ENCODE data around the gene SLC9A3.

SLC9A3 gene

GRCh38 chr5:505951-506525, 18.2 kb downstream of the SLC9A3 start:
- Histone ChIP-seq H3K36me3 (ENCODE audit: low read depth) (no peaks in the 10 kb centered on the region), H3K4me1 (ENCODE audit: insufficient read depth, poor library complexity, severe bottlenecking) (no peaks in the 10 kb centered on the region), H3K27ac (ENCODE audit: poor library complexity, severe bottlenecking) (no peak overlapping the region), H3K27me3 (ENCODE audit: insufficient read depth, poor library complexity, severe bottlenecking) (peaks cover 48% of the 10 kb centered on the region), H3K4me3 (ENCODE audit: severe bottlenecking) (no peak overlapping the region), H3K9me3 (ENCODE audit: severe bottlenecking) (no peaks in the 10 kb centered on the region)
- TF ChIP-seq CTCF (IDR thresholded peaks at IDR 0.05; ENCODE audit: poor library complexity, severe bottlenecking): no peak
- ATAC-seq (ENCODE audit: low read depth): no peak
- no peak for DNase-seq (ENCODE audit: low spot score)

GRCh38 chr5:504326-505154, 19.7 kb downstream of the SLC9A3 start:
- DNase-seq (ENCODE audit: low spot score): no peak
- TF ChIP-seq CTCF (IDR thresholded peaks at IDR 0.05; ENCODE audit: poor library complexity, severe bottlenecking): no peak
- Histone ChIP-seq H3K4me3 (ENCODE audit: severe bottlenecking) (no peak overlapping the region), H3K27me3 (ENCODE audit: insufficient read depth, poor library complexity, severe bottlenecking) (peaks cover 41% of the 10 kb centered on the region), H3K9me3 (ENCODE audit: severe bottlenecking) (no peaks in the 10 kb centered on the region), H3K4me1 (ENCODE audit: insufficient read depth, poor library complexity, severe bottlenecking) (no peaks in the 10 kb centered on the region), H3K27ac (ENCODE audit: poor library complexity, severe bottlenecking) (no peak overlapping the region), H3K36me3 (ENCODE audit: low read depth) (no peaks in the 10 kb centered on the region)
- no peak for ATAC-seq (ENCODE audit: low read depth)

GRCh38 chr5:502325-503079, 21.7 kb downstream of the SLC9A3 start:
- ATAC-seq (ENCODE audit: low read depth): no peak
- H3K9me3 ChIP-seq (ENCODE audit: severe bottlenecking): no peaks in the 10 kb centered on the region
- DNase-seq (ENCODE audit: low spot score): no peak
- TF ChIP-seq CTCF (IDR thresholded peaks at IDR 0.05; ENCODE audit: poor library complexity, severe bottlenecking): no peak
- H3K27me3 ChIP-seq (ENCODE audit: insufficient read depth, poor library complexity, severe bottlenecking): peaks cover 56% of the 10 kb centered on the region
- no peaks in the 10 kb centered on the region for H3K4me1 ChIP-seq (ENCODE audit: insufficient read depth, poor library complexity, severe bottlenecking)
- H3K36me3 ChIP-seq (ENCODE audit: low read depth): no peaks in the 10 kb centered on the region
- H3K27ac ChIP-seq (ENCODE audit: poor library complexity, severe bottlenecking): no peak overlapping the region
- no peak overlapping the region for H3K4me3 ChIP-seq (ENCODE audit: severe bottlenecking)

- no peak for TF ChIP-seq CTCF (IDR thresholded peaks at IDR 0.05; ENCODE audit: poor library complexity, severe bottlenecking)
- DNase-seq (ENCODE audit: low spot score) (no peak), ATAC-seq (ENCODE audit: low read depth) (no peak)
- no peak overlapping the region for H3K27ac ChIP-seq (ENCODE audit: poor library complexity, severe bottlenecking)
- H3K36me3 ChIP-seq (ENCODE audit: low read depth): no peaks in the 10 kb centered on the region
- H3K4me3 ChIP-seq (ENCODE audit: severe bottlenecking): no peak overlapping the region
- H3K27me3 ChIP-seq (ENCODE audit: insufficient read depth, poor library complexity, severe bottlenecking): peaks cover 63% of the 10 kb centered on the region
- no peaks in the 10 kb centered on the region for H3K9me3 ChIP-seq (ENCODE audit: severe bottlenecking)
- H3K4me1 ChIP-seq (ENCODE audit: insufficient read depth, poor library complexity, severe bottlenecking): no peaks in the 10 kb centered on the region
Observed at GRCh38 chr5:501831-502184, 22.4 kb downstream of the SLC9A3 start.
